H1 (cell line): Measurements from ENCODE around the gene SLC22A14. TPM values are rescaled to one million over a fixed set of nuclear protein-coding genes. Genes with fewer than 3 reads are reported as not detected.

Source experiments
- CTCF ChIA-PET: fragments of 300-600 bp; sonication (Branson Sonifier 250); formaldehyde crosslinking; loops from one replicate; lab custom pipeline; 2021; ENCODE audit not compliant: partially characterized antibody; lab: Charles Lee
- POLR2A ChIA-PET: fragments of 300-600 bp; sonication (Branson Sonifier 250); formaldehyde crosslinking; loops from one replicate; lab custom pipeline; 2021; ENCODE audit warnings: inconsistent platforms; ENCODE audit not compliant: partially characterized antibody; lab: Charles Lee
- DNase-seq, 2 experiments: peaks; one replicate each; pipeline versions ENCODE4 v3.0.0 to v3.0.0-alpha.2; 2010 to 2022; ENCODE audit warnings: low spot score in 2 of 2, low read depth in 1 of 2, mixed read lengths in 1 of 2
- FAIRE-seq: peaks from 2 replicates; lab custom pipeline; 2011; peaks lifted over from hg19 to GRCh38; lab: Jason Lieb, UNC
- H2AFZ ChIP-seq: 2 replicates; pipeline ENCODE4 v1.8.1; 2012; ENCODE audit warnings: low read length, inconsistent platforms
- H2AK5ac ChIP-seq: 2 replicates; pipeline ENCODE4 v1.6.1; 2013; ENCODE audit warnings: low read depth, low read length
- H2BK120ac ChIP-seq: replicated peaks from 2 replicates; pipeline ENCODE3; 2013; ENCODE audit warnings: low read depth, low read length, inconsistent platforms
- H2BK12ac ChIP-seq: 2 replicates; pipeline ENCODE4 v1.6.1; 2013; ENCODE audit warnings: low read depth, low read length
- H2BK15ac ChIP-seq: 2 replicates; pipeline ENCODE4 v1.6.1; 2013; ENCODE audit warnings: low read length
- H2BK20ac ChIP-seq: 2 replicates; pipeline ENCODE4 v1.6.1; 2013; ENCODE audit warnings: low read length
- H2BK5ac ChIP-seq: 2 replicates; pipeline ENCODE4 v1.6.1; 2013; ENCODE audit warnings: low read depth, low read length
- H3K14ac ChIP-seq: 2 replicates; pipeline ENCODE4 v1.6.1; 2013; ENCODE audit warnings: inconsistent platforms; ENCODE audit not compliant: insufficient read length
- H3K18ac ChIP-seq: 2 replicates; pipeline ENCODE4 v1.6.1; 2013; ENCODE audit warnings: low read length; ENCODE audit errors: extremely low read depth
- H3K23ac ChIP-seq: 2 replicates; pipeline ENCODE4 v1.6.1; 2013; ENCODE audit warnings: inconsistent platforms; ENCODE audit not compliant: insufficient read length
- H3K23me2 ChIP-seq: 2 replicates; pipeline ENCODE4 v1.6.1; 2013; ENCODE audit warnings: low read depth, low read length
- H3K27ac ChIP-seq: 2 replicates; pipeline ENCODE4 v1.6.1; 2011; ENCODE audit warnings: low read depth, low read length, inconsistent platforms
- H3K27me3 ChIP-seq, 4 experiments: replicated peaks in 1 of 4; 1 replicate in 1 of 4; 2 replicates in 3 of 4; pipeline versions ENCODE4 v1.6.1 to v1.8.1; 2011 to 2013; ENCODE audit warnings: low read length in 3 of 4, mild to moderate bottlenecking in 3 of 4, inconsistent platforms in 2 of 4, mixed read lengths in 2 of 4, moderate library complexity in 1 of 4; ENCODE audit not compliant: control insufficient read depth in 3 of 4, insufficient read depth in 3 of 4; ENCODE audit errors: extremely low read depth in 1 of 4
- H3K36me3 ChIP-seq, 4 experiments: 2 replicates each; pipeline versions ENCODE4 v1.6.1 to v1.8.1; 2011 to 2013; ENCODE audit warnings: mild to moderate bottlenecking in 4 of 4, low read length in 3 of 4, moderate library complexity in 2 of 4, control low read depth in 1 of 4, inconsistent platforms in 1 of 4; ENCODE audit not compliant: insufficient read depth in 4 of 4, control insufficient read depth in 2 of 4
- H3K4ac ChIP-seq: replicated peaks from 2 replicates; pipeline ENCODE3; 2013; ENCODE audit warnings: low read length, low read depth, mixed read lengths, inconsistent platforms; ENCODE audit not compliant: insufficient read length
- H3K4me1 ChIP-seq, 4 experiments: replicated peaks in 1 of 4; 1 replicate in 1 of 4; 2 replicates in 3 of 4; pipeline versions ENCODE4 v1.6.1 to v1.8.1; 2011 to 2013; ENCODE audit warnings: low read length in 3 of 4, inconsistent platforms in 2 of 4, mixed read lengths in 1 of 4; ENCODE audit not compliant: insufficient read depth in 4 of 4, control insufficient read depth in 3 of 4
- H3K4me2 ChIP-seq, 2 experiments: 2 replicates each; pipeline versions ENCODE4 v1.6.1 to v1.8.1; 2011 to 2013; ENCODE audit warnings: low read depth in 2 of 2, low read length in 2 of 2, control low read depth in 1 of 2, inconsistent platforms in 1 of 2, mild to moderate bottlenecking in 1 of 2; ENCODE audit not compliant: insufficient read depth in 1 of 2
- H3K4me3 ChIP-seq, 4 experiments: fragments of 200-600, 300-600 bp in 1 of 4; sonication (generic), shearing (Covaris generic), sonication (Bioruptor Twin) in 1 of 4; 2 replicates each; pipeline versions ENCODE4 v1.5.1 to v1.8.1; 2011 to 2016; ENCODE audit warnings: low read length in 4 of 4, low read depth in 3 of 4, control low read depth in 2 of 4, inconsistent platforms in 2 of 4, mild to moderate bottlenecking in 2 of 4, mixed read lengths in 1 of 4, moderate library complexity in 1 of 4; ENCODE audit not compliant: insufficient read depth in 2 of 4; ENCODE audit errors: extremely low read depth in 1 of 4
- H3K56ac ChIP-seq: replicated peaks from 2 replicates; pipeline ENCODE3; 2013; ENCODE audit warnings: low read depth, mild to moderate bottlenecking, mixed read lengths, low read length, inconsistent platforms; ENCODE audit not compliant: insufficient read length
- H3K79me1 ChIP-seq: 2 replicates; pipeline ENCODE4 v1.6.1; 2013; ENCODE audit warnings: low read depth, low read length, control low read depth
- H3K79me2 ChIP-seq, 2 experiments: 2 replicates each; pipeline versions ENCODE4 v1.6.1 to v1.8.1; 2012 to 2013; ENCODE audit warnings: low read length in 2 of 2, mild to moderate bottlenecking in 2 of 2, inconsistent platforms in 1 of 2; ENCODE audit not compliant: insufficient read depth in 2 of 2, control insufficient read depth in 1 of 2
- H3K9ac ChIP-seq, 4 experiments: replicated peaks in 1 of 4; 1 replicate in 1 of 4; 2 replicates in 3 of 4; pipeline versions ENCODE4 v1.6.1 to v1.8.1; 2011 to 2013; ENCODE audit warnings: low read depth in 3 of 4, low read length in 3 of 4, control low read depth in 2 of 4, mild to moderate bottlenecking in 2 of 4, moderate library complexity in 2 of 4, inconsistent platforms in 1 of 4; ENCODE audit errors: extremely low read depth in 1 of 4
- H3K9me3 ChIP-seq, 2 experiments: 2 replicates each; pipeline versions ENCODE4 v1.6.1 to v1.8.1; 2012 to 2013; ENCODE audit warnings: mild to moderate bottlenecking in 2 of 2, moderate library complexity in 2 of 2, control low read depth in 1 of 2, inconsistent platforms in 1 of 2, low read depth in 1 of 2, low read length in 1 of 2, mixed read lengths in 1 of 2; ENCODE audit not compliant: insufficient read depth in 2 of 2
- H4K20me1 ChIP-seq, 2 experiments: replicated peaks in 1 of 2; 2 replicates each; pipeline versions ENCODE3 to v1.8.1; 2011 to 2013; ENCODE audit warnings: inconsistent platforms in 2 of 2, low read length in 2 of 2, mild to moderate bottlenecking in 1 of 2; ENCODE audit not compliant: insufficient read depth in 2 of 2, control insufficient read depth in 1 of 2
- H4K5ac ChIP-seq: 2 replicates; pipeline ENCODE4 v1.6.1; 2013; ENCODE audit warnings: low read length, low read depth, mixed read lengths, inconsistent platforms; ENCODE audit not compliant: insufficient read length
- H4K8ac ChIP-seq: 2 replicates; pipeline ENCODE4 v1.8.0; 2013; ENCODE audit warnings: mild to moderate bottlenecking, moderate library complexity, low read length, inconsistent platforms; ENCODE audit not compliant: insufficient read depth; ENCODE audit errors: extremely low read depth
- H4K91ac ChIP-seq: replicated peaks from 2 replicates; pipeline ENCODE3; 2013; ENCODE audit warnings: low read length, mixed read lengths, inconsistent platforms; ENCODE audit not compliant: insufficient read length
- ASH2L ChIP-seq: fragments of 200-600, 300-600 bp; sonication (generic); IDR thresholded peaks from one replicate; pipeline ENCODE4 v1.7.1; 2017; ENCODE audit warnings: low read length
- CBX8 ChIP-seq: fragments of 300-800, 300-1000 bp; sonication (generic); IDR thresholded peaks from 2 replicates; pipeline ENCODE4 v1.7.1; 2016; ENCODE audit warnings: low read depth, low read length, borderline replicate concordance
- CHD1 ChIP-seq: IDR thresholded peaks from 2 replicates; pipeline ENCODE4 v1.6.1; 2012; ENCODE audit warnings: low read depth, low read length, improper control_type of control experiment
- CREB1 ChIP-seq: IDR thresholded peaks from 2 replicates; pipeline ENCODE4 v1.6.1; 2012; ENCODE audit warnings: inconsistent platforms
- HDAC2 ChIP-seq, 2 experiments: fragments of 300-600 bp in 1 of 2; sonication (generic) in 1 of 2; IDR thresholded peaks; 2 replicates each; pipeline ENCODE4 v1.6.1; 2011 to 2012; ENCODE audit warnings: low read depth in 2 of 2, low read length in 2 of 2, mild to moderate bottlenecking in 2 of 2, moderate library complexity in 2 of 2, borderline replicate concordance in 1 of 2, inconsistent platforms in 1 of 2
- POLR2A ChIP-seq, 2 experiments: IDR thresholded peaks; 1 replicate in 1 of 2; 2 replicates in 1 of 2; pipeline ENCODE4 v1.6.1; 2011; ENCODE audit warnings: low read depth in 2 of 2, low read length in 2 of 2, mild to moderate bottlenecking in 2 of 2; ENCODE audit errors: control extremely low read depth in 1 of 2
- POLR2AphosphoS5 ChIP-seq: IDR thresholded peaks from 2 replicates; pipeline ENCODE4 v1.6.1; 2011; ENCODE audit warnings: low read depth, low read length
- RAD21 ChIP-seq, 2 experiments: IDR thresholded peaks in 1 of 2; conservative IDR thresholded peaks in 1 of 2; 2 replicates each; pipeline ENCODE4 v1.6.1; 2011; ENCODE audit warnings: low read depth in 2 of 2, low read length in 2 of 2, improper control_type of control experiment in 1 of 2, inconsistent platforms in 1 of 2, mild to moderate bottlenecking in 1 of 2, moderate library complexity in 1 of 2
- SIRT6 ChIP-seq: IDR thresholded peaks from one replicate; pipeline ENCODE4 v1.7.1; 2012; ENCODE audit warnings: low read length, inconsistent platforms
- SIX5 ChIP-seq: IDR thresholded peaks from 2 replicates; pipeline ENCODE4 v1.6.1; 2011; ENCODE audit warnings: mild to moderate bottlenecking, low read depth, low read length
- SRF ChIP-seq: IDR thresholded peaks from 2 replicates; pipeline ENCODE4 v1.6.1; 2011; ENCODE audit warnings: mild to moderate bottlenecking, low read depth, low read length, moderate library complexity
- TCF12 ChIP-seq: IDR thresholded peaks from 2 replicates; pipeline ENCODE4 v1.6.1; 2011; ENCODE audit warnings: low read depth, mild to moderate bottlenecking, low read length
- YY1 ChIP-seq: IDR thresholded peaks from 2 replicates; pipeline ENCODE4 v1.6.1; 2011; ENCODE audit warnings: low read depth, mild to moderate bottlenecking, low read length
- ZNF274 ChIP-seq: IDR thresholded peaks from 2 replicates; pipeline ENCODE4 v1.7.0; 2012; ENCODE audit warnings: low read length, borderline replicate concordance; ENCODE audit errors: extremely low read depth
- WGBS, 2 experiments: shearing (Covaris generic) in 1 of 2; methylation state at CpG; one replicate each; pipeline versions ENCODE4 v1.1.6 to v1.1.7; 2013 to 2015; ENCODE audit warnings: low lambda C conversion rate in 2 of 2, mixed read lengths in 2 of 2, inconsistent platforms in 1 of 2, low coverage in 1 of 2, missing lambda C conversion rate in 1 of 2; ENCODE audit not compliant: insufficient replicate concordance in 2 of 2, insufficient coverage in 1 of 2, insufficient read length in 1 of 2; ENCODE audit errors: extremely low coverage in 1 of 2, missing lambda C conversion rate in 1 of 2; 5-methylcytosine and 5-hydroxymethylcytosine counted together
- polyA plus RNA-seq, 7 experiments: library from polyadenylated mRNA; depleted of rRNA in 3 of 7; stranded (reverse) in 5 of 7; unstranded in 2 of 7; fragments of >200 nt in 5 of 7; fragments of 200-250 nt in 2 of 7; gene quantifications; 1 replicate in 5 of 7; 2 replicates in 1 of 7; 4 replicates in 1 of 7; pipeline versions ENCODE4 v1.2.1 to v1.2.3, GENCODE V29; 2011 to 2013; ENCODE audit warnings: missing spikeins in 2 of 7, mixed read lengths in 2 of 7
- total RNA-seq: library from RNA; stranded (reverse); fragmentation: NEBNext Ultra II Directional; extraction: Animal tissue kit (Norgen Biotek cat#: 25700); gene quantifications from 2 replicates; pipeline ENCODE4 v1.2.1, GENCODE V29; 2021
- TF ChIP-seq, protein P1 (sequence below): IDR thresholded peaks from 2 replicates; pipeline ENCODE4 v1.6.1; 2011; ENCODE audit warnings: low read length, improper control_type of control experiment

Gene SLC22A14
- total and polyA plus RNA-seq, 2 of the 8 experiments (the other 6 are each of a cell fraction or from before 2014, with no cell fraction given) = 0.03 TPM; not detected in 1

DNA sequence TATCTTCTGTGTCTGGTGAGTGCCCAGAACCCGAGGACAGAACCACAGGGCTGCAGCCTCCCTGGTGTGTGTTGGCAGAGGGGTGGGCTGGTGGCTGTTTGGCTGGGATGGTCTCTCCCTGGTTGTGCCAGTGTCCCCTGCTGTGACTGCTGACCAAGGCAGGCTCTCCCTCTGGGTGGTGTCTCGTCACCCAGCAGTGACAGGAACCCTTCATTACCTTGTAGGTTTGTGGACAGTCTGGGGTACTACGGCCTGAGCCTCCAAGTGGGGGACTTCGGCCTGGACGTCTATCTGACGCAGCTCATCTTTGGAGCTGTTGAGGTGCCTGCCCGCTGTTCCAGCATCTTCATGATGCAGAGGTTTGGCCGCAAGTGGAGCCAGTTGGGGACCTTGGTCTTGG lies 6.4 kb upstream of the SLC22A14 start:
- no peak for FAIRE-seq
- POLR2A ChIA-PET = no interaction called here
- TF ChIP-seq, protein P1, sequence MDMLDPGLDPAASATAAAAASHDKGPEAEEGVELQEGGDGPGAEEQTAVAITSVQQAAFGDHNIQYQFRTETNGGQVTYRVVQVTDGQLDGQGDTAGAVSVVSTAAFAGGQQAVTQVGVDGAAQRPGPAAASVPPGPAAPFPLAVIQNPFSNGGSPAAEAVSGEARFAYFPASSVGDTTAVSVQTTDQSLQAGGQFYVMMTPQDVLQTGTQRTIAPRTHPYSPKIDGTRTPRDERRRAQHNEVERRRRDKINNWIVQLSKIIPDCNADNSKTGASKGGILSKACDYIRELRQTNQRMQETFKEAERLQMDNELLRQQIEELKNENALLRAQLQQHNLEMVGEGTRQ = no peak
- TF ChIP-seq POLR2A (IDR thresholded peaks at IDR 0.05; ENCODE audit: control extremely low read depth in 1 of 2, low read depth in 2 of 2, low read length in 2 of 2) (no peak), SRF (no peak), YY1 (no peak), ASH2L (no peak), SIRT6 (no peak), TCF12 (no peak), RAD21 (IDR thresholded peaks at IDR 0.05 in 1 of 2, conservative IDR thresholded peaks at IDR 0.05 in 1 of 2; ENCODE audit: low read depth in 2 of 2, low read length in 2 of 2) (no peak), ZNF274 (no peak), POLR2AphosphoS5 (no peak), SIX5 (no peak), CBX8 (no peak), CHD1 (no peak), CREB1 (no peak), HDAC2 (IDR thresholded peaks at IDR 0.05; ENCODE audit: borderline replicate concordance in 1 of 2, low read depth in 2 of 2, low read length in 2 of 2) (no peak)

More for the DNA sequence above, 6.4 kb upstream of the SLC22A14 start:
- Histone ChIP-seq H3K9ac (no peak overlapping the region), H2BK12ac (no peak overlapping the region), H2BK15ac (no peak overlapping the region), H4K20me1 (no peaks in the 10 kb centered on the region), H3K4me1 (no peaks in the 10 kb centered on the region), H4K91ac (no peak overlapping the region), H2AK5ac (no peak overlapping the region), H2AFZ (no peak overlapping the region), H3K27ac (no peak overlapping the region), H2BK5ac (no peak overlapping the region), H3K79me1 (no peaks in the 10 kb centered on the region), H3K36me3 (no peaks in the 10 kb centered on the region), H3K23me2 (no peaks in the 10 kb centered on the region), H3K14ac (no peak overlapping the region), H3K27me3 (no peaks in the 10 kb centered on the region), H3K56ac (no peak overlapping the region), H4K5ac (no peak overlapping the region), H2BK120ac (no peak overlapping the region), H2BK20ac (no peak overlapping the region), H3K4me3 (no peak overlapping the region), H3K23ac (no peak overlapping the region), H3K18ac (no peak overlapping the region), H3K9me3 (no peaks in the 10 kb centered on the region), H3K4ac (no peak overlapping the region), H3K4me2 (no peak overlapping the region), H4K8ac (no peak overlapping the region), H3K79me2 (no peaks in the 10 kb centered on the region)
- no peak for DNase-seq
- CTCF ChIA-PET = interaction anchor here (1.3 to 1.5 kb wide), 2 partner anchors 23 to 70 kb away, joined by 3 to 4 read pairs; no protein-coding TSS in a partner anchor
- WGBS, 2 experiments = 95% methylated on average over 8 of the region's 8 CpGs; no CpG with 5 or more reads in 1 of the 2 experiments
